Neural progenitor cell (in vitro differentiated cells): Measurements from ENCODE around the gene PI4KB.

ENCODE experiments used
- EZH2 ChIP-seq: fragments of 200-600 bp; sonication (generic); IDR thresholded peaks from 2 replicates; pipeline ENCODE4 v1.6.1; 2017; ENCODE audit warnings: antibody characterized with exemption, mild to moderate bottlenecking, moderate library complexity
- EZH2phosphoT487 ChIP-seq: fragments of 200-600 bp; sonication (generic); IDR thresholded peaks from 2 replicates; pipeline ENCODE4 v1.6.1; 2017; ENCODE audit warnings: antibody characterized with exemption
- TF ChIP-seq, protein P1 (sequence below): fragments of 200-600 bp; sonication (generic); IDR thresholded peaks from 2 replicates; pipeline ENCODE4 v1.5.1; 2017; ENCODE audit warnings: antibody characterized with exemption, mild to moderate bottlenecking

- TF ChIP-seq, protein P1, sequence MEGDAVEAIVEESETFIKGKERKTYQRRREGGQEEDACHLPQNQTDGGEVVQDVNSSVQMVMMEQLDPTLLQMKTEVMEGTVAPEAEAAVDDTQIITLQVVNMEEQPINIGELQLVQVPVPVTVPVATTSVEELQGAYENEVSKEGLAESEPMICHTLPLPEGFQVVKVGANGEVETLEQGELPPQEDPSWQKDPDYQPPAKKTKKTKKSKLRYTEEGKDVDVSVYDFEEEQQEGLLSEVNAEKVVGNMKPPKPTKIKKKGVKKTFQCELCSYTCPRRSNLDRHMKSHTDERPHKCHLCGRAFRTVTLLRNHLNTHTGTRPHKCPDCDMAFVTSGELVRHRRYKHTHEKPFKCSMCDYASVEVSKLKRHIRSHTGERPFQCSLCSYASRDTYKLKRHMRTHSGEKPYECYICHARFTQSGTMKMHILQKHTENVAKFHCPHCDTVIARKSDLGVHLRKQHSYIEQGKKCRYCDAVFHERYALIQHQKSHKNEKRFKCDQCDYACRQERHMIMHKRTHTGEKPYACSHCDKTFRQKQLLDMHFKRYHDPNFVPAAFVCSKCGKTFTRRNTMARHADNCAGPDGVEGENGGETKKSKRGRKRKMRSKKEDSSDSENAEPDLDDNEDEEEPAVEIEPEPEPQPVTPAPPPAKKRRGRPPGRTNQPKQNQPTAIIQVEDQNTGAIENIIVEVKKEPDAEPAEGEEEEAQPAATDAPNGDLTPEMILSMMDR, result no peak
- TF ChIP-seq EZH2phosphoT487 (no peak), EZH2 (no peak)
Measured at GRCh38 chr1:151367658-151368392, 40.6 kb upstream of the PI4KB start.
